ENCODE results near the gene CDK6.
"Not testable (repeated sequence)": the region's sequence is repeated elsewhere in the genome, so short reads cannot be mapped to it uniquely, and the experiment has no call there.

- not testable (repeated sequence) for TF ChIP-seq POLR2A, CTCF (IDR thresholded peaks at IDR 0.05)
Measured at GRCh38 chr7:92757311-92757910, 79.0 kb downstream of the CDK6 start.

Measured in thyroid gland (tissue), 4 donors.